ENCODE results near the gene NCK1. TPM values are rescaled to one million over a fixed set of nuclear protein-coding genes. Genes with fewer than 3 reads are reported as not detected.

The NCK1 gene
- total and polyA plus RNA-seq, 2 of the 13 experiments (the other 11 are each of a cell fraction or from before 2014, with no cell fraction given), result 14.7 to 30.4 TPM

- TF ChIP-seq, protein P1, sequence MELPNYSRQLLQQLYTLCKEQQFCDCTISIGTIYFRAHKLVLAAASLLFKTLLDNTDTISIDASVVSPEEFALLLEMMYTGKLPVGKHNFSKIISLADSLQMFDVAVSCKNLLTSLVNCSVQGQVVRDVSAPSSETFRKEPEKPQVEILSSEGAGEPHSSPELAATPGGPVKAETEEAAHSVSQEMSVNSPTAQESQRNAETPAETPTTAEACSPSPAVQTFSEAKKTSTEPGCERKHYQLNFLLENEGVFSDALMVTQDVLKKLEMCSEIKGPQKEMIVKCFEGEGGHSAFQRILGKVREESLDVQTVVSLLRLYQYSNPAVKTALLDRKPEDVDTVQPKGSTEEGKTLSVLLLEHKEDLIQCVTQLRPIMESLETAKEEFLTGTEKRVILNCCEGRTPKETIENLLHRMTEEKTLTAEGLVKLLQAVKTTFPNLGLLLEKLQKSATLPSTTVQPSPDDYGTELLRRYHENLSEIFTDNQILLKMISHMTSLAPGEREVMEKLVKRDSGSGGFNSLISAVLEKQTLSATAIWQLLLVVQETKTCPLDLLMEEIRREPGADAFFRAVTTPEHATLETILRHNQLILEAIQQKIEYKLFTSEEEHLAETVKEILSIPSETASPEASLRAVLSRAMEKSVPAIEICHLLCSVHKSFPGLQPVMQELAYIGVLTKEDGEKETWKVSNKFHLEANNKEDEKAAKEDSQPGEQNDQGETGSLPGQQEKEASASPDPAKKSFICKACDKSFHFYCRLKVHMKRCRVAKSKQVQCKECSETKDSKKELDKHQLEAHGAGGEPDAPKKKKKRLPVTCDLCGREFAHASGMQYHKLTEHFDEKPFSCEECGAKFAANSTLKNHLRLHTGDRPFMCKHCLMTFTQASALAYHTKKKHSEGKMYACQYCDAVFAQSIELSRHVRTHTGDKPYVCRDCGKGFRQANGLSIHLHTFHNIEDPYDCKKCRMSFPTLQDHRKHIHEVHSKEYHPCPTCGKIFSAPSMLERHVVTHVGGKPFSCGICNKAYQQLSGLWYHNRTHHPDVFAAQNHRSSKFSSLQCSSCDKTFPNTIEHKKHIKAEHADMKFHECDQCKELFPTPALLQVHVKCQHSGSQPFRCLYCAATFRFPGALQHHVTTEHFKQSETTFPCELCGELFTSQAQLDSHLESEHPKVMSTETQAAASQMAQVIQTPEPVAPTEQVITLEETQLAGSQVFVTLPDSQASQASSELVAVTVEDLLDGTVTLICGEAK (IDR thresholded peaks at IDR 0.05), result no peak
- TF ChIP-seq, protein P1 (CRISPR knock-in tag; IDR thresholded peaks at IDR 0.05), result peak; percentile 77
- TF ChIP-seq NFYC (CRISPR knock-in tag; IDR thresholded peaks at IDR 0.05), result no peak
- TF ChIP-seq ETV5 (CRISPR knock-in tag; IDR thresholded peaks at IDR 0.05; ENCODE audit: borderline replicate concordance), result no peak
- no peak for TF ChIP-seq NR2F6 (IDR thresholded peaks at IDR 0.05)
- no peak for TF ChIP-seq NR2F6 (CRISPR knock-in tag; IDR thresholded peaks at IDR 0.05)
- no peak for TF ChIP-seq HDAC6 (IDR thresholded peaks at IDR 0.05; ENCODE audit: low read depth, low read length)
- no peak for TF ChIP-seq SIN3B (IDR thresholded peaks at IDR 0.05; ENCODE audit: low read length)
- peak; percentile 79 for TF ChIP-seq WIZ (CRISPR knock-in tag; IDR thresholded peaks at IDR 0.05)
- no peak for TF ChIP-seq BHLHE40 (IDR thresholded peaks at IDR 0.05; ENCODE audit: low read length)
- no peak for TF ChIP-seq AGO1 (IDR thresholded peaks at IDR 0.05; ENCODE audit: low read depth, low read length, poor library complexity, severe bottlenecking)
- TF ChIP-seq ZNF747 (CRISPR knock-in tag; IDR thresholded peaks at IDR 0.05; ENCODE audit: borderline replicate concordance), result no peak
- TF ChIP-seq, protein P2, sequence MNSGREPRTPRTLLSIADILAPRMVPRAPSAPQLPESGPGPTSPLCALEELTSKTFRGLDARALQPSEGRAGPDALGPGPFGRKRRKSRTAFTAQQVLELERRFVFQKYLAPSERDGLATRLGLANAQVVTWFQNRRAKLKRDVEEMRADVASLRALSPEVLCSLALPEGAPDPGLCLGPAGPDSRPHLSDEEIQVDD (CRISPR knock-in tag; IDR thresholded peaks at IDR 0.05; ENCODE audit: borderline replicate concordance), result no peak; the same call in 1 of the 2 replicates
- no peak for TF ChIP-seq ZNF768 (CRISPR knock-in tag; IDR thresholded peaks at IDR 0.05)
- TF ChIP-seq, protein P3, sequence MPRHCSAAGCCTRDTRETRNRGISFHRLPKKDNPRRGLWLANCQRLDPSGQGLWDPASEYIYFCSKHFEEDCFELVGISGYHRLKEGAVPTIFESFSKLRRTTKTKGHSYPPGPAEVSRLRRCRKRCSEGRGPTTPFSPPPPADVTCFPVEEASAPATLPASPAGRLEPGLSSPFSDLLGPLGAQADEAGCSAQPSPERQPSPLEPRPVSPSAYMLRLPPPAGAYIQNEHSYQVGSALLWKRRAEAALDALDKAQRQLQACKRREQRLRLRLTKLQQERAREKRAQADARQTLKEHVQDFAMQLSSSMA (CRISPR knock-in tag; IDR thresholded peaks at IDR 0.05), result peak; percentile 45; the same call in 1 of the 2 replicates
- peak; percentile 60; the same call in 1 of the 2 replicates for TF ChIP-seq ZNF598 (CRISPR knock-in tag; IDR thresholded peaks at IDR 0.05; ENCODE audit: borderline replicate concordance)
- TF ChIP-seq SPEN (CRISPR knock-in tag; IDR thresholded peaks at IDR 0.05; ENCODE audit: low read depth), result no peak
- TF ChIP-seq, protein P4, sequence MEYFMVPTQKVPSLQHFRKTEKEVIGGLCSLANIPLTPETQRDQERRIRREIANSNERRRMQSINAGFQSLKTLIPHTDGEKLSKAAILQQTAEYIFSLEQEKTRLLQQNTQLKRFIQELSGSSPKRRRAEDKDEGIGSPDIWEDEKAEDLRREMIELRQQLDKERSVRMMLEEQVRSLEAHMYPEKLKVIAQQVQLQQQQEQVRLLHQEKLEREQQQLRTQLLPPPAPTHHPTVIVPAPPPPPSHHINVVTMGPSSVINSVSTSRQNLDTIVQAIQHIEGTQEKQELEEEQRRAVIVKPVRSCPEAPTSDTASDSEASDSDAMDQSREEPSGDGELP (IDR thresholded peaks at IDR 0.05; ENCODE audit: borderline replicate concordance, low read depth), result no peak
- no peak for TF ChIP-seq SKI (IDR thresholded peaks at IDR 0.05; ENCODE audit: partially characterized antibody)
Measured at GRCh38 chr3:136819731-136820679, 42.0 kb upstream of the NCK1 start (continued).
